DOHH2 (cell line): ENCODE data around the gene PLEKHB2.

ENCODE experiments used
- EZH2phosphoT487 ChIP-seq: fragments of 200-600 bp; sonication (generic); IDR thresholded peaks from 2 replicates; pipeline ENCODE4 v1.6.1; 2017; ENCODE audit warnings: borderline replicate concordance, mild to moderate bottlenecking, antibody characterized with exemption, low read length, moderate library complexity, mixed read lengths
- TF ChIP-seq, protein P1 (sequence below): fragments of 200-600 bp; sonication (generic); IDR thresholded peaks from one replicate; pipeline ENCODE4 v1.5.1; 2014; ENCODE audit warnings: antibody characterized with exemption, mild to moderate bottlenecking, low read depth, low read length; ENCODE audit not compliant: poor library complexity, severe bottlenecking

- TF ChIP-seq, protein P1, sequence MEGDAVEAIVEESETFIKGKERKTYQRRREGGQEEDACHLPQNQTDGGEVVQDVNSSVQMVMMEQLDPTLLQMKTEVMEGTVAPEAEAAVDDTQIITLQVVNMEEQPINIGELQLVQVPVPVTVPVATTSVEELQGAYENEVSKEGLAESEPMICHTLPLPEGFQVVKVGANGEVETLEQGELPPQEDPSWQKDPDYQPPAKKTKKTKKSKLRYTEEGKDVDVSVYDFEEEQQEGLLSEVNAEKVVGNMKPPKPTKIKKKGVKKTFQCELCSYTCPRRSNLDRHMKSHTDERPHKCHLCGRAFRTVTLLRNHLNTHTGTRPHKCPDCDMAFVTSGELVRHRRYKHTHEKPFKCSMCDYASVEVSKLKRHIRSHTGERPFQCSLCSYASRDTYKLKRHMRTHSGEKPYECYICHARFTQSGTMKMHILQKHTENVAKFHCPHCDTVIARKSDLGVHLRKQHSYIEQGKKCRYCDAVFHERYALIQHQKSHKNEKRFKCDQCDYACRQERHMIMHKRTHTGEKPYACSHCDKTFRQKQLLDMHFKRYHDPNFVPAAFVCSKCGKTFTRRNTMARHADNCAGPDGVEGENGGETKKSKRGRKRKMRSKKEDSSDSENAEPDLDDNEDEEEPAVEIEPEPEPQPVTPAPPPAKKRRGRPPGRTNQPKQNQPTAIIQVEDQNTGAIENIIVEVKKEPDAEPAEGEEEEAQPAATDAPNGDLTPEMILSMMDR, result no peak
- no peak for TF ChIP-seq EZH2phosphoT487
Observed at GRCh38 chr2:131142849-131143248, 37.7 kb downstream of the PLEKHB2 start.
